ENCODE results near the gene P3H3. TPM values are rescaled to one million over a fixed set of nuclear protein-coding genes. Genes with fewer than 3 reads are reported as not detected.
"Not testable (repeated sequence)": the region's sequence is repeated elsewhere in the genome, so short reads cannot be mapped to it uniquely, and the experiment has no call there.

The P3H3 gene
- total and polyA plus RNA-seq, 2 of the 4 experiments (the other 2 are of a cell fraction), result 27.8 to 83.9 TPM

GRCh38 chr12:6870304-6870703 lies 42.1 kb downstream of the P3H3 start:
- not testable (repeated sequence) for H2BK20ac ChIP-seq (ENCODE audit: low read depth, low read length); H4K5ac ChIP-seq (ENCODE audit: low read depth, low read length)
- intact Hi-C loops (cut with micrococcal nuclease), result loop anchor here (1.0 to 5.0 kb wide), 2 partner anchors 95 to 242 kb away; no protein-coding TSS in a partner anchor

More at GRCh38 chr12:6870304-6870703, 42.1 kb downstream of the P3H3 start:
- H3K56ac ChIP-seq (ENCODE audit: extremely low read depth, insufficient read depth, low read length); H2BK15ac ChIP-seq (ENCODE audit: low read depth, low read length); POLR2A ChIA-PET (ENCODE audit: unreplicated experiment); ATAC-seq (ENCODE audit: low read depth); dilution Hi-C loops (cut with HindIII; ENCODE audit: low sequenced_read_pairs, unreplicated experiment); H3K9ac ChIP-seq (ENCODE audit: low read depth, low read length); H3K4me2 ChIP-seq (ENCODE audit: low read depth, low read length); H3K9me1 ChIP-seq (ENCODE audit: insufficient read depth, low read length); H2AFZ ChIP-seq (replicated peaks; ENCODE audit: low read length, poor library complexity); H3K27me3 ChIP-seq (ENCODE audit: control insufficient read depth, insufficient read depth, low read length); H4K91ac ChIP-seq (ENCODE audit: insufficient read depth, low read depth, low read length); H2AK9ac ChIP-seq (replicated peaks; ENCODE audit: low read depth, low read length, poor library complexity); H3K9me3 ChIP-seq (ENCODE audit: control insufficient read depth, insufficient read depth, low read length); H3K18ac ChIP-seq (ENCODE audit: low read depth, low read length); in situ Hi-C loops (cut with MboI; ENCODE audit: low sequenced_read_pairs); H3K4me3 ChIP-seq (ENCODE audit: insufficient read depth, low read depth, low read length); H4K8ac ChIP-seq (ENCODE audit: low read depth in 2 of 2, low read length in 2 of 2); H2BK120ac ChIP-seq (ENCODE audit: low read depth, low read length): not testable (repeated sequence)
- BruUV-seq (replicated peaks), result TSS peak; percentile 92
- Histone ChIP-seq H4K20me1 (ENCODE audit: insufficient read depth, low read length) (peaks cover 51% of the 10 kb centered on the region), H3K14ac (replicated peaks; ENCODE audit: low read depth, low read length) (0 out of 2 replicates have a peak overlapping the region, but pooled peaks have one; percentile 11), H3K23ac (ENCODE audit: low read depth, low read length) (peak overlapping the region; percentile 28; the same call in 1 of the 2 replicates), H3K4ac (ENCODE audit: low read depth, low read length) (peak overlapping the region; percentile 41), H3K27ac (ENCODE audit: insufficient read depth, low read length) (peak overlapping the region; percentile 44), H2AK5ac (ENCODE audit: low read depth, low read length) (0 out of 2 replicates have a peak overlapping the region, but pooled peaks have one; percentile 8), H3K79me1 (ENCODE audit: low read depth in 1 of 2, low read length in 2 of 2) (peaks cover 32 to 69% of the 10 kb centered on the region in 2 experiments), H2BK5ac (ENCODE audit: low read depth, low read length, poor library complexity, severe bottlenecking) (peak overlapping the region; percentile 23), H3K36me3 (ENCODE audit: control insufficient read depth, insufficient read depth, low read length) (peaks cover 33% of the 10 kb centered on the region), H3K4me1 (ENCODE audit: control insufficient read depth, insufficient read depth, low read length) (peaks cover 19% of the 10 kb centered on the region)
- no CpG with 5 or more reads among the region's 4 CpGs for whole genome bisulfite sequencing, 2 experiments (ENCODE audit: extremely low coverage in 2 of 2, insufficient read length in 1 of 2)
- DNase-seq, result peak; percentile 71
- CTCF ChIA-PET, result interaction anchor here (0.6 to 2.0 kb wide), 2 partner anchors 21 to 79 kb away, joined by 4 to 8 read pairs; no protein-coding TSS in a partner anchor
